Activated CD4-positive, alpha-beta memory T cell treated with anti-CD3 and anti-CD28 coated beads for 36 hours (primary cell): Measurements from ENCODE around the gene RASD1. TPM values are rescaled to one million over a fixed set of nuclear protein-coding genes. Genes with fewer than 3 reads are reported as not detected.

Source experiments
- CTCF ChIA-PET: fragments of 350-600 bp; sonication (Branson Sonifier 250); formaldehyde crosslinking; loops from one replicate; lab custom pipeline; 2021; ENCODE audit warnings: antibody characterized with exemption, inconsistent platforms; lab: Charles Lee
- POLR2A ChIA-PET: fragments of 350-600 bp; sonication (Branson Sonifier 250); formaldehyde crosslinking; loops from one replicate; lab custom pipeline; 2021; ENCODE audit warnings: antibody characterized with exemption; lab: Charles Lee
- DNase-seq: peaks from one replicate; pipeline ENCODE4 v3.0.0-alpha.2; 2020
- H3K27ac Mint-ChIP-seq: one replicate; pipeline ENCODE4 v1.8.0; 2021; ENCODE audit warnings: mixed read lengths
- H3K27me3 Mint-ChIP-seq: one replicate; pipeline ENCODE4 v1.8.0; 2021; ENCODE audit warnings: mixed read lengths
- H3K36me3 Mint-ChIP-seq: one replicate; pipeline ENCODE4 v1.8.0; 2021; ENCODE audit warnings: mixed read lengths
- H3K4me1 Mint-ChIP-seq: one replicate; pipeline ENCODE4 v1.8.0; 2021; ENCODE audit warnings: low read depth, mixed read lengths
- H3K4me3 Mint-ChIP-seq: one replicate; pipeline ENCODE4 v1.8.0; 2021; ENCODE audit warnings: mild to moderate bottlenecking, mixed read lengths
- H3K9me3 Mint-ChIP-seq: one replicate; pipeline ENCODE4 v1.8.0; 2021; ENCODE audit warnings: mixed read lengths
- intact Hi-C: fragments of 100-400 bp; cut with micrococcal nuclease; formaldehyde crosslinking; loops from one replicate; pipeline ENCODE4 v1.15.1; 2023
- total RNA-seq, 2 experiments: library from RNA; stranded (reverse); gene quantifications; one replicate each; pipeline ENCODE4 v1.2.3, GENCODE V29; 2021

The RASD1 gene
- total RNA-seq, 2 experiments from 2014 or later: 0.27 to 0.33 TPM

GRCh38 chr17:17498606-17499301 is 2.6 kb upstream of the RASD1 start:
- no peaks in the 10 kb centered on the region for H3K36me3 Mint-ChIP-seq
- ChIA-PET CTCF (interaction anchor here (0.6 to 4.2 kb wide), 4 partner anchors 70 to 187 kb away, joined by 3 to 30 read pairs (median 6); no protein-coding TSS in a partner anchor), POLR2A (no interaction called here)
- intact Hi-C loops: loop anchor here (5.0 kb wide), 1 partner anchor 69 kb away; no protein-coding TSS in a partner anchor
- H3K27me3 Mint-ChIP-seq: peaks cover 7% of the 10 kb centered on the region
- no peak for DNase-seq
- no peak overlapping the region for H3K27ac Mint-ChIP-seq
- peaks cover 16% of the 10 kb centered on the region for H3K4me1 Mint-ChIP-seq
- H3K9me3 Mint-ChIP-seq: no peaks in the 10 kb centered on the region
- no peak overlapping the region for H3K4me3 Mint-ChIP-seq

GRCh38 chr17:17497845-17498520 is 1.8 kb upstream of the RASD1 start:
- Mint-ChIP-seq H3K27me3 (peaks cover 7% of the 10 kb centered on the region), H3K36me3 (no peaks in the 10 kb centered on the region), H3K4me3 (no peak overlapping the region), H3K27ac (no peak overlapping the region), H3K4me1 (peaks cover 16% of the 10 kb centered on the region), H3K9me3 (no peaks in the 10 kb centered on the region)
- CTCF ChIA-PET: interaction anchor here (0.6 to 4.2 kb wide), 15 partner anchors 8 to 421 kb away, joined by 3 to 87 read pairs (median 12); partner anchors contain the start of genes COPS3 and MED9
- intact Hi-C loops: loop anchor here (1.0 to 5.0 kb wide), 4 partner anchors 21 to 142 kb away; partner anchors contain the start of genes MED9 and PEMT
- POLR2A ChIA-PET: no interaction called here
- DNase-seq: no peak

GRCh38 chr17:17497065-17497844 is 1.1 kb upstream of the RASD1 start:
- DNase-seq: no peak
- peaks cover 7% of the 10 kb centered on the region for H3K27me3 Mint-ChIP-seq
- no peaks in the 10 kb centered on the region for H3K36me3 Mint-ChIP-seq
- H3K9me3 Mint-ChIP-seq: no peaks in the 10 kb centered on the region
- no peak overlapping the region for H3K4me3 Mint-ChIP-seq
- ChIA-PET POLR2A (interaction anchor here (0.8 to 1.6 kb wide), 3 partner anchors 93 to 140 kb away, joined by 3 to 9 read pairs (median 4); no protein-coding TSS in a partner anchor), CTCF (interaction anchor here (0.6 to 4.2 kb wide), 42 partner anchors 9 to 536 kb away, joined by 3 to 87 read pairs (median 5); partner anchors contain the start of genes COPS3, MED9 and PEMT)
- peaks cover 16% of the 10 kb centered on the region for H3K4me1 Mint-ChIP-seq
- intact Hi-C loops: loop anchor here (1.0 to 5.0 kb wide), 4 partner anchors 20 to 141 kb away; partner anchors contain the start of genes MED9 and PEMT
- H3K27ac Mint-ChIP-seq: no peak overlapping the region

- CTCF ChIA-PET: interaction anchor here (0.6 to 4.2 kb wide), 19 partner anchors 11 to 1133 kb away, joined by 3 to 87 read pairs (median 12); partner anchors contain the start of gene PEMT
- peaks cover 7% of the 10 kb centered on the region for H3K27me3 Mint-ChIP-seq
- no peaks in the 10 kb centered on the region for H3K9me3 Mint-ChIP-seq
- H3K4me3 Mint-ChIP-seq: peak overlapping the region; percentile 62
- intact Hi-C loops: loop anchor here (1.0 to 5.0 kb wide), 3 partner anchors 19 to 147 kb away; partner anchors contain the start of gene MED9
- no peak overlapping the region for H3K27ac Mint-ChIP-seq
- peaks cover 16% of the 10 kb centered on the region for H3K4me1 Mint-ChIP-seq
- peak; percentile 46 for DNase-seq
- POLR2A ChIA-PET: interaction anchor here (1.0 to 1.6 kb wide), 4 partner anchors 23 to 141 kb away, joined by 3 to 9 read pairs (median 4); partner anchors contain the start of gene PEMT
- peaks cover 3% of the 10 kb centered on the region for H3K36me3 Mint-ChIP-seq
Observed at GRCh38 chr17:17495536-17496188, 533 bp downstream of the RASD1 start.

GRCh38 chr17:17494870-17495535 is 1.2 kb downstream of the RASD1 start:
- intact Hi-C loops: loop anchor here (5.0 kb wide), 1 partner anchor 72 kb away; no protein-coding TSS in a partner anchor
- H3K4me1 Mint-ChIP-seq: peaks cover 16% of the 10 kb centered on the region
- H3K27me3 Mint-ChIP-seq: peaks cover 7% of the 10 kb centered on the region
- CTCF ChIA-PET: interaction anchor here (0.6 to 3.1 kb wide), 4 partner anchors 11 to 147 kb away, joined by 3 to 87 read pairs (median 12); no protein-coding TSS in a partner anchor
- no peak overlapping the region for H3K27ac Mint-ChIP-seq
- DNase-seq: peak; percentile 26
- H3K36me3 Mint-ChIP-seq: peaks cover 5% of the 10 kb centered on the region
- no peaks in the 10 kb centered on the region for H3K9me3 Mint-ChIP-seq
- POLR2A ChIA-PET: no interaction called here
- peak overlapping the region; percentile 62 for H3K4me3 Mint-ChIP-seq

- H3K9me3 Mint-ChIP-seq: no peaks in the 10 kb centered on the region
- no peak overlapping the region for H3K4me3 Mint-ChIP-seq
- intact Hi-C loops: no loop called here
- H3K4me1 Mint-ChIP-seq: peaks cover 16% of the 10 kb centered on the region
- H3K36me3 Mint-ChIP-seq: peaks cover 5% of the 10 kb centered on the region
- no peak for DNase-seq
- H3K27ac Mint-ChIP-seq: no peak overlapping the region
- ChIA-PET POLR2A (no interaction called here), CTCF (interaction anchor here (0.6 kb wide), 1 partner anchor 23 kb away, joined by 3 read pairs; no protein-coding TSS in a partner anchor)
- peaks cover 7% of the 10 kb centered on the region for H3K27me3 Mint-ChIP-seq
Observed at GRCh38 chr17:17494499-17494869, 1.7 kb downstream of the RASD1 start.

- no peak for DNase-seq
- Mint-ChIP-seq H3K4me1 (peaks cover 16% of the 10 kb centered on the region), H3K27me3 (peaks cover 7% of the 10 kb centered on the region), H3K9me3 (no peaks in the 10 kb centered on the region), H3K4me3 (no peak overlapping the region), H3K36me3 (peaks cover 6% of the 10 kb centered on the region), H3K27ac (no peak overlapping the region)
- intact Hi-C loops: no loop called here
- ChIA-PET CTCF (no interaction called here), POLR2A (no interaction called here)
Observed at GRCh38 chr17:17493986-17494466, 2.2 kb downstream of the RASD1 start.

- CTCF ChIA-PET: no interaction called here
- peaks cover 7% of the 10 kb centered on the region for H3K27me3 Mint-ChIP-seq
- intact Hi-C loops: no loop called here
- peaks cover 10% of the 10 kb centered on the region for H3K36me3 Mint-ChIP-seq
- peaks cover 18% of the 10 kb centered on the region for H3K4me1 Mint-ChIP-seq
- no peak for DNase-seq
- H3K9me3 Mint-ChIP-seq: no peaks in the 10 kb centered on the region
- H3K27ac Mint-ChIP-seq: no peak overlapping the region
- H3K4me3 Mint-ChIP-seq: no peak overlapping the region
- POLR2A ChIA-PET: no interaction called here
Observed at GRCh38 chr17:17493249-17493985, 2.8 kb downstream of the RASD1 start.

- Mint-ChIP-seq H3K4me3 (no peak overlapping the region), H3K9me3 (no peaks in the 10 kb centered on the region), H3K27me3 (peaks cover 7% of the 10 kb centered on the region), H3K4me1 (peaks cover 22% of the 10 kb centered on the region), H3K36me3 (peaks cover 14% of the 10 kb centered on the region), H3K27ac (no peak overlapping the region)
- ChIA-PET POLR2A (no interaction called here), CTCF (no interaction called here)
- DNase-seq: no peak
- intact Hi-C loops: no loop called here
Observed at GRCh38 chr17:17492571-17492970, 3.6 kb downstream of the RASD1 start.

- no peak overlapping the region for H3K4me3 Mint-ChIP-seq
- intact Hi-C loops: no loop called here
- peaks cover 18% of the 10 kb centered on the region for H3K36me3 Mint-ChIP-seq
- DNase-seq: no peak
- H3K9me3 Mint-ChIP-seq: no peaks in the 10 kb centered on the region
- H3K27ac Mint-ChIP-seq: no peak overlapping the region
- H3K4me1 Mint-ChIP-seq: peaks cover 18% of the 10 kb centered on the region
- peaks cover 7% of the 10 kb centered on the region for H3K27me3 Mint-ChIP-seq
- ChIA-PET POLR2A (no interaction called here), CTCF (interaction anchor here (1.7 kb wide), 1 partner anchor 149 kb away, joined by 5 read pairs; no protein-coding TSS in a partner anchor)
Observed at GRCh38 chr17:17492085-17492484, 4.1 kb downstream of the RASD1 start.
